PFSK-1 (cell line): ENCODE data around the gene SRPRB.

Source experiments
- POLR2AphosphoS5 ChIP-seq: IDR thresholded peaks from 2 replicates; pipeline ENCODE4 v1.6.1; 2012; ENCODE audit warnings: low read depth, mild to moderate bottlenecking, control low read depth, low read length, moderate library complexity
- REST ChIP-seq, 2 experiments: IDR thresholded peaks; 2 replicates each; pipeline versions ENCODE4 v1.6.1 to v1.8.0; 2011 to 2012; ENCODE audit warnings: low read depth in 2 of 2, low read length in 2 of 2, control low read depth in 1 of 2, inconsistent platforms in 1 of 2, mild to moderate bottlenecking in 1 of 2, moderate library complexity in 1 of 2; ENCODE audit not compliant: insufficient read depth in 1 of 2
- SIN3A ChIP-seq: IDR thresholded peaks from 2 replicates; pipeline ENCODE4 v1.6.1; 2012; ENCODE audit warnings: mild to moderate bottlenecking, low read length, moderate library complexity, borderline replicate concordance; ENCODE audit not compliant: insufficient read depth
- TAF1 ChIP-seq: IDR thresholded peaks from 2 replicates; pipeline ENCODE4 v1.6.1; 2012; ENCODE audit warnings: low read length, control low read depth, borderline replicate concordance; ENCODE audit not compliant: insufficient read depth

DNA sequence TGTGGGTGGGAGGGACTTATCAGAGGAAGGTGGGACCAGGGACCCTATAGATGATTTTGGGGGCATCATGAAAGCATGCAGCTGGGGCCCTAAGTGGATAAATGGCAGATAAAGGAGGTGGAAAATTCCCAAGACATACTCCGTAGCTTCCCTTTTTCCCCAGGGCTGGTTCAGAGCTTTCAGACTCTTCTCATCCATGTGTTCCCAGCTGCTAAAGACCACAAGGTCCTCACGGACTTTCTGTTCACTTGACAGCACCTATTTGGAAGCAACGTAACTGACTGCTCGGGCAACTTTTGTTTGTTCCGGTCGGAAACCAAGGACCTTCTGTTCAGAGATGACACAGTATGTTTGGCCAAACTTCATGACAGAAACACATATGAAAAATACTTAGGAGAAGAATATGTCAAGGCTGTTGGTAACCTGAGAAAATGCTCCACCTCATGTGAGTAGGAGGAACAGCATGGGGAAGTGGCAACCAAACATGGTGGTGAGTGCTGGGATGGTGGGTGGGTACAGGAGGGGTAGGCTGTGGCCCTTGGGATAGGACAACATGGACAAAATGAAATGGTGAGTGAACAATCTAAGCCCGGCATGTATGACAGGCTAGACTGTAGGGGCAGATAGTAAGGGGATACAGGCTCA, 28.7 kb upstream of the SRPRB start:
- TF ChIP-seq REST (IDR thresholded peaks at IDR 0.05; ENCODE audit: insufficient read depth in 1 of 2, low read depth in 2 of 2, low read length in 2 of 2) = no peak
- TF ChIP-seq TAF1 = no peak
- TF ChIP-seq POLR2AphosphoS5 = no peak
- no peak for TF ChIP-seq SIN3A
